Measurements from ENCODE around the gene ADD2.

Gene ADD2

GRCh38 chr2:70684846-70685622 lies 83.0 kb downstream of the ADD2 start:
- TF ChIP-seq CTCF (IDR thresholded peaks at IDR 0.05; ENCODE audit: low read depth, low read length, missing control alignments): no peak
- H3K4me3 ChIP-seq (ENCODE audit: low read depth, low read length): no peak overlapping the region
- DNase-seq (ENCODE audit: low read depth): no peak

- TF ChIP-seq CTCF (IDR thresholded peaks at IDR 0.05; ENCODE audit: low read depth, low read length, missing control alignments): no peak
- no peak overlapping the region for H3K4me3 ChIP-seq (ENCODE audit: low read depth, low read length)
- no peak for DNase-seq (ENCODE audit: low read depth)
Observed at GRCh38 chr2:70683455-70683854, 84.5 kb downstream of the ADD2 start.

- no peak overlapping the region for H3K4me3 ChIP-seq (ENCODE audit: low read depth, low read length)
- no peak for DNase-seq (ENCODE audit: low read depth)
- TF ChIP-seq CTCF (IDR thresholded peaks at IDR 0.05; ENCODE audit: low read depth, low read length, missing control alignments): no peak
Observed at GRCh38 chr2:70680735-70681134, 87.3 kb downstream of the ADD2 start.

DNA sequence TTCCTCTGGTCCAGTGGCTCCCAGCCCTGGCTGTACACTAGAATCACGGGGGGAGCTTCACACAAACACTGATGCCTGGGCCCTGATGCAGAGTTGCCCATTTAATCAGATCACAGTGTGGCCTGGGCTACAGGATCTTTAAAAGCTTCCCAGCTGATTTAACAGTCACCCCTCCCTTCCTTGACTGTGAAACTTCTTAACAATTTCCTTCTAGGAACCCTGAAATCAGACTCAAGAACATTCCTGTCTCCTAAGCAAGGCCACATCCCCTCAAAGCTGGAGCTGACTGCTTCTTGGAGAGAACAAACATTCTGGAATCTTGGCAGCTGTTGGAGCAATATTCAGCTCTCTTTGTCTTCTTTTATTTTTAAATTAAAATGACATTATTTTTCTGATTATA lies 88.7 kb downstream of the ADD2 start:
- no peak for DNase-seq (ENCODE audit: low read depth)
- no peak overlapping the region for H3K4me3 ChIP-seq (ENCODE audit: low read depth, low read length)
- TF ChIP-seq CTCF (IDR thresholded peaks at IDR 0.05; ENCODE audit: low read depth, low read length, missing control alignments): no peak

- no peak for TF ChIP-seq CTCF (IDR thresholded peaks at IDR 0.05; ENCODE audit: low read depth, low read length, missing control alignments)
- DNase-seq (ENCODE audit: low read depth): no peak
Observed at GRCh38 chr2:70678576-70679143, 89.3 kb downstream of the ADD2 start.

GRCh38 chr2:70676301-70677035 lies 91.5 kb downstream of the ADD2 start:
- H3K4me3 ChIP-seq (ENCODE audit: low read depth, low read length): no peak overlapping the region
- DNase-seq (ENCODE audit: low read depth): no peak
- no peak for TF ChIP-seq CTCF (IDR thresholded peaks at IDR 0.05; ENCODE audit: low read depth, low read length, missing control alignments)

More at GRCh38 chr2:70678576-70679143, 89.3 kb downstream of the ADD2 start:
- H3K4me3 ChIP-seq (ENCODE audit: low read depth, low read length): no peak overlapping the region
